NCI-H460 (cell line): ENCODE measurements around the gene TMEM9. TPM values are rescaled to one million over a fixed set of nuclear protein-coding genes. Genes with fewer than 3 reads are reported as not detected.

Experiments
- DNase-seq: peaks from one replicate; pipeline ENCODE4 v3.0.0-alpha.2; 2016; ENCODE audit warnings: low read depth; ENCODE audit errors: extremely low read depth
- total RNA-seq: library from RNA; depleted of rRNA; stranded (reverse); fragments of >200 nt; shearing (Covaris generic); gene quantifications from 2 replicates; pipeline ENCODE4 v1.2.3, GENCODE V29; 2014

Gene TMEM9
- total RNA-seq, 1 experiment from 2014 or later: 107 TPM

DNA sequence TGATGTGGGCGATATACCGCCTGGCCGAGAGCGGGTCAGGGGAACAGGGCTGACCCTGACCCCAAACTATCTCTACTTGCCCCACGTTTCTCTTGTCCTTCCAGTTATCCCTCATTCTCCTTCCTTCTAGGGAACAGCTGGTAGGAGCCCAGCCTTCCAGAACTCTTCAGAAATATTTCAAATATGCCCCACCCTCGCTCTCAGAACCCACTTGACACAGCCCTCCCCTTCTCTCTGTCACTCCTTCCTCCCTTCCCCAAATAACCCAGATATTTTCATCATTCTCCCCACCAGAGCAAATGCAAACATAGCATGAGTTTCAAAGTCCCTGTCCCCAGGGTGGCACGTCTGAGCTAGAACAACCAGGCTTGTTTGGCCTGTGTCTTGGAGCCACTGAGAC lies 43.1 kb downstream of the TMEM9 start:
- DNase-seq: no peak

DNA sequence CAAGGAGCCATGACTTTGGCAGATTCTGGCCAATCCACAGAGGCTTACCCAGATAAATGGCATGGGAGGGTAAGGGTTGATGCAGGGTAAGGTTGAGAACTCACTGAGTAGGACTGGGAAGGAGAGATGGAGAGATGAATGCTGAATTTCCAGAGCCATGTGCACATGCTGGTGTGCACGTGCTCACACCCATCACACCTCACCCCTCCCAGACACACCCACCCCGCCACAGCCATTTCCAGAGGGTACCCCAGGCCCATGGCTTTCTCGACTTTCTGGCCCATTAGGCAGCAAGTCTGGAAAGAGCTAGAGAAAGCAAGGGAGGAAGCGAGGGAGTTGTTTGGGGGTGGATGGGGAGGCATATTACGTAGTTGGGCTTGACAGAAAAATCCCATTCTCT lies 43.7 kb downstream of the TMEM9 start:
- DNase-seq: no peak

DNA sequence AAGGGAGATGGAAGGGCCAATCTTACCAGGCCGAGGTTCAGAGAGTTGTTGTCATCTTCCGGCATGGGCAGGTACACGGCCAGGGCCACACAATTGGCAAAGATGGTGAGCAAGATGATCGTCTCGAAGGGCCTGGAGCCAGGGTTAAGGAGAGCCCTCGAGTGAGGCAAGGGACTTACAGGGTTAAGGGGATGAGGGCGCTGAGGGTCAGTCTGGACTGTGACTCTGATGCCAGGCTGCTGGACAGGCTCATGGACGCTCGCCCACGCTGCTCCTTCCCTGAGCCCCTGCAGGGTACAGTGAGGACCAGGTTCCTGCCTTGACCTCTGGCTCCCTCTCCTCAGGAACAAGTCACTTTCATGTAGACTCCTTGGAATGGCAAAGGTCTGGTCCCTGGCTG lies 44.1 kb downstream of the TMEM9 start:
- DNase-seq: no peak

DNA sequence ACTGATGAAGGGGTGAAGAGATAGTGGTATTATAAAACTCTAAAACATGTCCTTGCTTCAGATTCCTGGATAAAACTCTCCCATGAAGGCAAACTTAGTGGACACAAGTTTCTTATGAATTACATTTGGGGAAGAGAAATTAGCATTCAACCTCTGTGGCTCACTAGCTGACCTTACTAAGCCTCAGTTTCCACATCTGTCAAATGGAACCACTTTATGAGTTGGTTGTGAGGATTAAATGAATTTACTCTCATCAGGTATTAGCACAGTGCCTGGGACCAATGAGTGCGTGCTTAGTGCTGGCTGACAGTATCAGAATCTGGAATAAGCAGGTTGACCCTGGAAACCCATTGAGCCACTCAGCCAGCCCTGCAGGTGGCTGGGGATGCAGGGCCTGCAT lies 44.6 kb downstream of the TMEM9 start:
- no peak for DNase-seq

DNA sequence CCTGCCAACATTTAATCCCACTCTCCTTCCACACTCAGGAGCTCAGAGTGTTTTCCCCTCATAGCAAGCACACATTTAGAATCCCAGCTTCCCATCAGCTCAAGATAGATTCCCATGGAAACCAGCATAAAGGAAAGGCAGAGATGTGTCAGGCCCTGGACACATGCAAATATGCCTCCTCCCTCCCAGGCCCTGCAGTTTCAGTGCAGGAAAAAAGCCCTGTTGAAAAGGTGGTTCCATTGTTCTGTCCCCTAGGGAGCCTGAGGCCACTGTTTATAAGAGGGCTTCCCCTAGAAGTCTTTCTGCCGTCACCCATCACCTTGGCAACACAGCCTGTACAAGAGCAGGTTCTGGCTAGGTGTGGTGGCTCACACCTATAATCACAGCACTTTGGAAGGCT lies 45.7 kb downstream of the TMEM9 start:
- no peak for DNase-seq

DNA sequence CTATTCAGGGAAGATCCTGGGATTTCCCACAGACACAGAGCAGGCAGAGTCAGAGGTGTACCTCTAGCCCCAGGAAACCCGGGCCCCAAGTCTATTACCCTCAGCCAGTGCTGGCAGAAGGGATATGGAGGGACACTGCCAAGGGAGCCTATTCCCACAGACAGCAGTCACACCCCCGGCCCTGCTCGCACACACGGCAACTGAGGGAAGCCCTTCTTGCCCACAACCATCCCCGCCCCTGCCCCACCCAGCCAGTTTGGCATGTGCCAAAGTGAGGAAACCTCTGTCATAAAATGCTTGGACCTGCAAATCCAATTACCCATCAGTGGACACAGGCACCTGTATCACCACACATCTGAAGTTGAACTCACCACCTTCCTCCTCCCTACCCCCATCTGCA lies 48.6 kb downstream of the TMEM9 start:
- no peak for DNase-seq

DNA sequence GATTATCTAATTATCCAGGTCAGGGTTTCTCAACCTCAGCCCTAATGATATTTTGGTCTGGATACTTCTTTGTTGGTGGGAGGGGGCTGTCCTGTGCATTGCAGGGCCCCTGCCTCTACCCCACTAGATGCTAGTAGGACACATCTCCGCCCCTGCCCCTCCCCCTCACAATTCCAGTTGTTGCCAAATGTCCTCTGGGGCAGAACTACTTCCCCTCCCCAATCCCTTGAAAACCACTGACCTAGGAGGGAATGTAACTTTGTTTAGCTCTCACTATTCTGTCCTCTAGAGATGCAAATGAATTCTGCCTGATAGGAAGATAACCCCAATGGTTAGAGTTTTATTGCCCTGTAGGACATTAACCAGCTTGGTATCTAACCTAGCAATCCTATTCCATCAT lies 50.1 kb downstream of the TMEM9 start:
- no peak for DNase-seq

DNA sequence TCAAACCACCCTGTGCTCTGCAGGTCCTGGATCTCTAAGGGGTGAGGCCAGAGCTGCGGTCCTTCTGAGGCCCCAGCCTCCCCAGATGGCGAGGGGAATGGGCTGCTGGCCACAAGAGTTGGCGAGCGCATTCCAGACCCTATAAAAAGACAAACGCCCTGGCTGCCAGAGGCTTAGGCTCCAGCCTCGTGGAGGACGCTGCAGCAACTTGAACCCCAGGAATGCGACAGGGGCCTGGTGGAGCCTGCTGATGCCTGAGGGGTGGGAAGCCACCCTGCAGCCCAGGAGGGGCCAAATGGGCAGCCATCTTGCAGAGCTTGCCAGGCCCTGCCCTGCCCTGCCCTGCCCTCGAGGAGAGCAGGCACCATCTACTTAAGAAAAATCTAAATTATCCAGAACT lies 50.6 kb downstream of the TMEM9 start:
- no peak for DNase-seq

DNA sequence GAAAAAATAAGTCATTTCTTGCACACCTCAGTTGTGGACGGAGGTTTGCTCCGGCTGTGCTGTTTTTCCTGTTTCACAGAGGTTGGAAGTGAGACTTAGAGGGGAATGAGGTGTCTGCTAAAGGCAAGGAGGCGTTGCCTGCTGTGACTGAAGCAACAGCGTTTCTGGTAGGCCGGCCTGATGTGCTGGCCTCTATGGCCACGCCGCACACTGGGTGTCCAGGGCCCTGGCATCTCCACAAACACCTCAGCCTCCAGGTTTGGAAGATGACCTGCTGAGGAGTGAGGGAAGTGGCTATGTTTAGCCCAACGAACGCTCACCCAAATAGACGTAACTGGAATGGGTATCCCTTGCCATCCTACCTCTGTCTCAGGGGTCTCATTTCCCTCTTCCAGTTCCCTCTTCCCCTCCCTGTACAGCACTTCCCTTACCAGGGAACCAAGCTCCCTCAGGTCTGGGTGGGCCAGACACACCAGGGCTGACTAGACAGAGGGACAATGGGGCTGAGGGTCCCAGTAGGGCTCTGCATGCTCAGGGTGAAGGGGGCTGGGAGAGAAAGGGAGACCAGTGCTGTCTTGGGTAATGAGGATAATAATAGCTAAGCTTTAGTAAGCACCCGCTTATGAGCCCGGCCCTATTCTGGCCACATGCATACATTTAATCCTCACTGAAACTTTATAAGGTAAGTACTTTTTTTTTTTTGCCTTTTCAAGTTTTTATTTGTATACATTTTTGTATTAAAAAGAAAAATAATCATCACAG lies 53.9 kb downstream of the TMEM9 start:
- no peak for DNase-seq

DNA sequence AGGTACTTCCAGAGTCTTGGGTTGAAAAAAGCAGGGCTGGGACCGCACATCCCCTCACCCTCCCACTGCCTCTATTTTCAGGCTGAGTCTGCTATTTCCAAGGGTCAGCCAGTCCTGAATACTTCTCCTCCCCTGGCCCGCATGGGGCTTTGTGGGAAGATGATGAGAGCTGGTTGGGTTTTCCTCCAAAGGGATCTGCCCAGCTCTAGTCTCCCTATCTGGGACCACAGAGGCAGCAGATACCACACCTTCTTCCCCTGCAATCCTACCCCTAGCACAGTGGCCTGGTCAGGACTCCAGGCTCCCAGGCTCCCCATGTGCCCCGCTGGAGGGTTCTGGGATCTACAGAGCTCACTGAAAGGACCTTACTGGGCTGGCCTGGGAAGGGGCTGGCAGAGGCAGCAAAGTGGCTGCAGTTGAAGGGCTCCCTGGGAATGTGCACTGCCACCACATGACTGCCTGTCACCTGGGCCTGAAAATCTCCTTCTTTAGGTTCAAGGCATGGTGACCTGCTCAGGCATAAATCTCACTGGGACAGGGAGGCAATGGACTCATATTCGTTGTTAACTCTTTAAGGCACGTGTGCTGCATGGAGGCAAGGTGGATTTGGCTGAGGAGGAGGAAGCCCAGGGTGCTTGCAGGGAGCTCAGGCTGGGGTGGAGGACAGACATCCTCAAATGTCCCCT lies 55.1 kb downstream of the TMEM9 start:
- DNase-seq: no peak

DNA sequence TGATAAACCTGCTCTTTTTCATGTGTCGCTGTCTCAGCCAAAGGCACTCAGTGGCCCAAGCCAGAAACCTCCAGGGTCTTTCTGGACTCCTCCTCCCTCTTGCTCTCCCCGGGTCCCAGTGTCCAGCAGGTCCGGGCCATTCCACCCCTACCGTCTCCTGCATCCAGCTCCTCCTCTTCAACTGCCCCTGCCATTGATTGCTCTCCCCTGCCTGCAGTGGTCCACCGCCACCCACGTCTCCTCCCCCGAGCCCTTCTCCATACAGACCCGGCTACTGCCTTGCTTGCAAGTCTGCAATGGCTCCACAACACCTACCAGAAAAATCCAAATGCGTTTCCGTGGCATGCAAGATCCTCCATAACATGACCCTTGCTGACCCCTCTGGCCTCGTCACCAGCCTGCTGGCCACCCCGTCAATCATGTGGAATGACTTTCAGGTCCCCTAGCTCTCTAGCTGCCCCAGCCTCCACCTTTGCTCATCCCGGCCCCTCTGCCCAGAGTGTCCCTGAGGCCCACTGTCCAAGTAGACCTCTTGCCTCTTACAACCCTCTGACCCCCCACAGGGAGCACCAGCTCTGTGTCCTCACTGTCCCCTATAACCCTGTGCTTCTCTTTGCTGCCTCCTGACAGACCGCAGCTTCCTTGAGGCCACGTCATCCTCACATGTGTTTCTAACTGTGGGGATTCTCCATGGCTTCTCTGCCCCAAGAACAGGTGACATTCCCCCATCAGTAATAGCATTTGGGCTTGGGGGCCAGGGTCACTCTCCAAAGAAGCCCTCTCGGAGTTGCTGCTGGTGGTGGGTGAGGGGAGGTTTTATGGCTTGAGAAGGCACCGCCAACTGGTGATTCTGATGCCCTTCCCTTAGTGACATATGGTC lies 57.1 kb downstream of the TMEM9 start:
- no peak for DNase-seq

DNA sequence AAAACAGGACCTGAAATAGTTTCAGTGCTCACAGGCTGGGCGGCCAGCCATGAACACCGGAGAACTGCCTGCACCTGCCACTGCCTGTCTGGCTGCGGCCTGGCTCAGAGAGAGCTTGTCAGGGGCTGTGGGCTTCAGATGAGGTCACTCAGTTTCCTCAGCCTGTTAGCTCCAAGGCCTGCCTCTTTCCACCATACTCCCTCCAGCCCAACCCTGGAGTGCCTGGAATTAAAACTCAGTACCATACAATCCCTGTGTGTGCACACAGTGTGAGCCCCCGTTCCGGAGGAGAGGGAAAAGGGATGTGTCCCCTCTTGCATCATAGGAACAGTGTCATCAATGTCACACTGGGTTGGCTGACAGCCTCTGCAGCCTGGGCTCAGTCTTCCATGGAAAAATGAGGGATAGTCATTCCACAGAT lies 58.2 kb downstream of the TMEM9 start:
- no peak for DNase-seq

DNA sequence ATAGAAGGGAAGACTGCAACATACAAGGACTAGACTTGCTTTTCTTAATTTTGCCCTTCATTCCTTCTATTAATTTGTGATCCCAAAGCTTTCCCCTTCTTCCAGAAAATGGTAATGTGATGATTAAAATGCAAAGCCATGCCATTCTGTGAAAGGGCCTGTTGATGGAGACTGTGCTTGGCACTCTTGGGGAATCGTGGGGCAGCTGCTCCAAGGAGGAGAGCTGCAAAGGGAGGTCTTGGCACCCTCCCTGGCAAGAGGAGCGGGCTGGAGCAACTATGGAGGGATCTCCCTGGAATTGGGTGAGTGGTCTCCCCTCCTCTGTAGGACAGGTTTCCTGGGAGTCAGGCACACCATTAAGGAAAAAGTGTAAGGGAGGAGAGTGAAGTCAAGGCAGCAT lies 58.7 kb downstream of the TMEM9 start:
- DNase-seq: no peak

DNA sequence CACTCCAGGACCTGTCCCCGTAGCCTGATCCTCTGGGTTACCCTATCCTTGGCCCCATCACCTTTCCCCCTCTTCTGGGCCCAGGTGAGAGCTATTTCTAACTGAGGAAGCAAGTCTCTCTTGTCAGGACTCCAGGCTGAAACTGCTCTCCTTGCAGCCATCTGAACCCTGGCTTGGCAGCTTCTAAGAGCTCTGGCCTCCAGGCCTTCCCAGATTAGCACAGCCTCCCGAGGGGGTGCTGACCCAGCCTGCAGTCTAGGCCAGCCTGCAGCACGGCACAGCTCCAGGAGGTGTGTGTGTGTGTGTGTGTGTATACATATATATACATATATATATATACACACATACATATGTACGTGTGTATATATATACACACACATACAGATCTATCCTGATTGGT lies 59.4 kb downstream of the TMEM9 start:
- no peak for DNase-seq

DNA sequence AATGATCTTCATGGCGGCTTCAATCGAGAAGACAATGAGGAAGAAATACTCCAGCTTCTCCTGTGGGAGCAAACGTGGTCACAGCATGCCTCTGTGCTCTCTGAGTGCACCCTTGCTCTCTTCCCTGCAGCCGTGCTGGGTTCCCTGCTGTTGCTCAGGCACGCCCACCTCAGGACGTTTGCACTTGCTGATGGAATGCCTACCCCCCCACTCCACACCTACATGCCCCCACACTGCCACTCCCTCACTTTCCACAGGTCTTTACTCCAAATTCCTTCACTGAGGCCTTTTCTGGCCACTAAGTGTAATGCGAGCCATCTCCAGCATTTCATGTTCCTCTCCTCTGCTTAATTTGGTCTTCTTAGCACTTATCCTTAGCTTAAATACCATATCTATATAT lies 60.3 kb downstream of the TMEM9 start:
- no peak for DNase-seq

DNA sequence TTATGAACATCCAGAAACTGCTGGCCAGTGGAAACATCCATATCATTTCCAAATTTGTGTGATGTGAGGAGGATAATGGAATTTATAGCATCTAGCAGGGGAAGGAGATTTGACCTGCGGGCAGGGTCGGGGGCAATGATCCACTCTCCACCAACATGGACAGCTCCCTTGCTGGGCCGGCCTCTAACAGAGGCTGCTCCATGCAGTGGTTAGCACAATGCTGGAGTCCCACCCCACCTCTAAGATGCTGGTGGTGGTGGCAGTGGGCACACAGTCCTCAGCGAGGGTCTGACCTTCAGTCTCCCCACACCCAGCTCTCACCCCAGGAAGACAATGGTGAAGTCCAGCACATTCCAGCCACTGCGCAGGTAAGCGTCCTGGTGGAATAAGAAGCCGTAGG lies 60.7 kb downstream of the TMEM9 start:
- DNase-seq: no peak

DNA sequence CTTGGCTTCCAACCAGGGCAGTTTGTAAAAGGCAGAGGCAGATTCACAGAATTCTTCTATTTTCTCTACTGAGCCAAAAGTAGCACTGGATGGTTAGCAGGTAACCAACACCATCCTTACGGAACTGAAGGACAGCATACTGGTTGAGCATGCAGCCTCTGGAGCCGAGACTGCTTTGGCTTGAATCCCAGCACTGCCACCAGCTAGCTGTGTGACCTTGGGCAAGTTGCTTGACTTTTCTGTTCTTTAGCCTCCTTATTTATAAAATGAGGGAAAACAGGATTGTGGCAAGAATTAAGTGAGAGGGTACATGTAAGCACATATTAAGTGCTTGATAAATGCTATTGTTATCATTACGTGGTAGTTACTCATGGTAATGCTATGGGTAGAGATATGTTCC lies 61.5 kb downstream of the TMEM9 start:
- no peak for DNase-seq

DNA sequence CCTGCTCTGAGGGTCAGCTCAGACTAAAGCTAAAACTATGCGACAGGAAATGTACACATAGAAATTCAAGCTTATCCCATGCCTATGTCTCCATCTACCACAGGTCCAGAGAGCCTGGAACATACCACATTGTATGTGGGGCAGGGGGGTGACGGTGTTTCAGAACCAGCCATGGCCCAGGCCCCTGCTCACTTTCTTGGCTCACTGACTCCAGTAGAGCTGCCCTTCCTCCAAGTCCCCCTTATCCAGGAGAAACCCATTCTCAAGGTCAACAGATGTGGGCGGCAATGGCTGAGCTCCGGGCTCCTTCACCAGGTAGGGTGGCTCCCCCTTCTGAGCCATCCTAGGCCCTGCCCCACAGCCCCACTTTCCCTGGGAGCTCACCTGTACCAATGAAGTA lies 63.0 kb downstream of the TMEM9 start:
- no peak for DNase-seq

DNA sequence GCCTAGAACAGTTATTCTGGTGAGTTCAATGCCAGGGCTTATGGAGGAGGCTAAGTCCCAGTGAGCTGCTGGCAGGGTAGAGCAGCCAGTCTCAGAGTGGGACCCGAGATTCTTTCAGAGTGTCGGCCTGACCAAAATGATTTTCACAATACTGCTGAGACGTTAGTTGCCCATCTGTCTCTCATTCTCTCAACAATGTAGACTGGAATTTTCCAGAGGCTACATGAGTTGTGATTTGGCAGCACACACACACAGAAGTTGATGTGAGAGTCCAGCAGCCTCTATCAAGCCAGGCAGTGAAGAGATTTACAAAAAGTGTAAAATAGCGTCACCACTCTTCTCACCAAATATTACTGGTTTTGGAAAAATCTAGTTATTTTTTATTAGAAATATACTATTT lies 63.7 kb downstream of the TMEM9 start:
- no peak for DNase-seq

DNA sequence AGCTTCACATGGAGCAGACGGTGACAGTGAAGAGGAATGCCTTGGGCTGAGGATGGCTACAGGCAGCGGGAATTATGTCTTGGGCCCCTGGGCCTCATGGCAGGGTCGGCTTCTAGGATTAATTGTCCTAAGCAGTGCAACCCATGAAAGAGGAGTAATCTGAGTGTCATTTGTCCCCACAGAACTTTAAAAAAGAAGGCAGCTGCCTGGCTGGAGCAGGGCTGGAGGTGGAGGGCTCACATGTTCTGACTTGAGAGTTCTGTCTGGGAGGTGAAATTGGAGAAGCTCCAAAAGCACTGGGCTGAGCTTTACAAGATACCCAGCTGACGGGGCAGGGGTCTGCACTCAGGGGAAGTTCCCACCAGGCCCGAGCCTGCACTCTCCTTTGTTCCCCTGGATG lies 64.7 kb downstream of the TMEM9 start:
- no peak for DNase-seq

DNA sequence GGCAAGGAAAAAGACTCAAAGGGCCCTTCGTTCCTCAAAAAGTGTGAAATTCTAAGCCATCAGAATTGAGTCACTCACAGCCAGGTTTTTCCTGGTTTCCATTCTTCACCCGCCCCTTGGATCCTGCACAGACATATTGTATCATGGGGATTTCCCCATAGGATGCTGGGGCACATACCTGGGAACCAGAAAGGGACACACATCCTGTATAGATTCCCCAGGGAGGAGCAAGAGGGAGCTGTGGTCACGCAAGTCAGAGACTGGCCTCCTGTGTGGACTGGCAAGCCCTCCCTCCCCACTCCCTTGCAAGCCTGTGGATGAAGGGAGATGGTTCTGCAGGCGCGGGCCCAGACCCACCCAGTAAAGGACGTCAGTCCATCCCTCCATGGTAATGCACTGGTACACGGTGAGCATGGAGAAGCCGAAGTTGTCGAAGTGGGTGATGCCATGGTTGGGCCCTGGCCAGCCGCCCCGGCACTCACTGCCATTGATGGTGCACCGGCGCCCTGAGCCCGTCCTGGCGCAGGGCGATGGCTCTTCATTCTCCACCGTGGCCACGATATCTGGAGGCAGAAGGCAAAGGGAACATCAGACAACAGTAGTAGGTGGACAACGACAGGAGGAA lies 65.3 kb downstream of the TMEM9 start:
- no peak for DNase-seq
